ENCODE measurements around the gene TRMT61A. TPM values are rescaled to one million over a fixed set of nuclear protein-coding genes. Genes with fewer than 3 reads are reported as not detected.
A peak's percentile ranks its signal among the peaks of the same experiment; 100 is the strongest.

Gene TRMT61A
- total RNA-seq, 1 donor from 2014 or later: 10.0 TPM

DNA sequence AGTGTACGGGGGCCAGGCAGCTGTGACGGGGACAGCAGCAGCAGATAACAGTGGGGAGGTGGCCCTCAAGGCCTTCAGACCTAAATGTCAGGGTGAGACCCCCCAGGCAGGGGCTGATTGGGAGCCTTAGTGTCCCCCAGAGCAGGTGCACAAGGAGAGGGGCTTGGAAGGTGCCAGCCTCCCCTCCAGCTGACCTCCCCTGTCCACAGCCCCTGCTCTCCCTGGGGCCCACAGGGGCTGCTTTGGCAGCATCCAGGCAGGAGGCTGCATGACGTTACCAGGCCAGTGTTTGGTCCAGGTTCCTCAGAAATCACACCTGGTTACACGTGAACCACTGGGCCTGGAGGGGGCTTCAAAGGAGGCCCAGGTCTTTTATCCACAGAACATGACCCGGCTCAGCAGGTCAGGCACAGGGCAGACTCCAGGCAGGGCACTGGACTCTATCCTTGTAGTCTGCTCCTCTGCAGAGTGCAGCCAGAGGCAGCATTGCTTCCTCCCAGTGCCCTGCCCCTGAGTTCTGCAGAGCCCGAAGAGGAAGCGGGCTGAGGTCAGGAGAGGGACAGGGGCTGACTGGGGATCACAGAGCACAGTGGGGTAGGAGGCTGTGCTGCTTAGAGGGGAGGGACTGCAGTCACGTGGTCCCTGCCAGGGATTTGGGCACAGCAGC is 2.6 kb upstream of the TRMT61A start:
- Mint-ChIP-seq H3K27me3 (ENCODE audit: low read depth) (no peaks in the 10 kb centered on the region), H3K4me1 (ENCODE audit: low read depth) (peaks cover 47% of the 10 kb centered on the region), H3K4me3 (ENCODE audit: unreplicated experiment) (no peak overlapping the region), H3K36me3 (ENCODE audit: low read depth) (no peaks in the 10 kb centered on the region), H3K9me3 (ENCODE audit: low read depth) (no peaks in the 10 kb centered on the region), H3K27ac (ENCODE audit: unreplicated experiment) (no peak overlapping the region)
- no peak for DNase-seq (ENCODE audit: low spot score)
- TF ChIP-seq, protein P1, sequence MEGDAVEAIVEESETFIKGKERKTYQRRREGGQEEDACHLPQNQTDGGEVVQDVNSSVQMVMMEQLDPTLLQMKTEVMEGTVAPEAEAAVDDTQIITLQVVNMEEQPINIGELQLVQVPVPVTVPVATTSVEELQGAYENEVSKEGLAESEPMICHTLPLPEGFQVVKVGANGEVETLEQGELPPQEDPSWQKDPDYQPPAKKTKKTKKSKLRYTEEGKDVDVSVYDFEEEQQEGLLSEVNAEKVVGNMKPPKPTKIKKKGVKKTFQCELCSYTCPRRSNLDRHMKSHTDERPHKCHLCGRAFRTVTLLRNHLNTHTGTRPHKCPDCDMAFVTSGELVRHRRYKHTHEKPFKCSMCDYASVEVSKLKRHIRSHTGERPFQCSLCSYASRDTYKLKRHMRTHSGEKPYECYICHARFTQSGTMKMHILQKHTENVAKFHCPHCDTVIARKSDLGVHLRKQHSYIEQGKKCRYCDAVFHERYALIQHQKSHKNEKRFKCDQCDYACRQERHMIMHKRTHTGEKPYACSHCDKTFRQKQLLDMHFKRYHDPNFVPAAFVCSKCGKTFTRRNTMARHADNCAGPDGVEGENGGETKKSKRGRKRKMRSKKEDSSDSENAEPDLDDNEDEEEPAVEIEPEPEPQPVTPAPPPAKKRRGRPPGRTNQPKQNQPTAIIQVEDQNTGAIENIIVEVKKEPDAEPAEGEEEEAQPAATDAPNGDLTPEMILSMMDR (IDR thresholded peaks at IDR 0.05): no peak

DNA sequence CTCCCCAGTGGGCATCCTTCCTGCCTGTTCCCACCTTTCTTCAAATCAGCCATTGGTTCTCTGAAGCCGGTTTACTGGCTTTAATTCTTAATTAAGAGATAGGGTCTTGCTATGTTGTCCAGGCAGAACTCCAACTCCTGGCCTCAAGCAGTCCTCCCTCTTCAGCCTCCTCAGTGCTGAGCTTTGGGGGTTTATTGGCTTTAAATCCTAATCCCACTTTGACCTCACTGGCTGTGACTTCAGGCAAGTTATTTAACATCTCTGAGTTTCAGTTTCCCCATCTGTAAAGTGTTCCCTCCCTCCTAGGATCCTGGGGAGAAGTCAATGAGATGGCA is 2.1 kb upstream of the TRMT61A start:
- no peaks in the 10 kb centered on the region for H3K36me3 Mint-ChIP-seq (ENCODE audit: low read depth)

DNA sequence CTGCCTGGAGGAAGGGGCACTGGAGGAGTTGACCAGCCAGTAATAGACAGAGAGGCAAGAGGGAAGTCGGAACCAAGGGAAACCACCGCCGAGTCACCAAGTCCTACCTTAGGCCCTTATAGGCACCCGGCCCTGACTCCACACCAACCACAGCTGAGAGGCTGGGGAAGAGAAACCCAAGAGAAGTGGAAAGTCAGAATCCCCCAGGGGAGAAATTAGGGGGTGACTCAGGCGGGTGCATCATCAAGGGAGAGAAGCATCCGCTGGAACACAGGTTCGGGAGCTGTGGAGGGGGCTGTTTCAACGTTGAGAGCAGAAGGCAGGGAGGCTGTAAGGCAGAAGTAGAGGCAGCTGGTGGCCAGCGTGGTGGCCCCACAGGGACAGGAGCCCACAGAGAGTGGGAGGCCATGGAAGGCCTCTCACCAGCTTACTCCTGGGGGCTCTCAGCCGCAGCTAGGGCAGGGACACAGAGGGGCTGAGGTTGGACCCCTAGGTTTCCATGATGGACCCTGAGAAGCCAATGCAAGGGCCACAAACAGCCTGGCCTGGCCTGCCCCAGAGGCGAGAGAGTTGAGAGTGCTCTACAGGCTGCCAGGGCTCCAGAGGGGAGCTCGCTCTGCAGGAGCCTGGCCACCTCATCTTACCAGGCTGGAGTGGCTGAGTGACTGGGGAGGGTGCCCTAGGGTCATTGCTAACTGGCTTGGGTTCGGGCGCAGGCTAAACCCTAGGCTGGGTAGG is 1.4 kb upstream of the TRMT61A start:
- peak overlapping the region; percentile 92 for H3K4me3 Mint-ChIP-seq (ENCODE audit: unreplicated experiment)
- no peaks in the 10 kb centered on the region for H3K27me3 Mint-ChIP-seq (ENCODE audit: low read depth)
- H3K9me3 Mint-ChIP-seq (ENCODE audit: low read depth): no peaks in the 10 kb centered on the region
- H3K4me1 Mint-ChIP-seq (ENCODE audit: low read depth): peaks cover 49% of the 10 kb centered on the region
- H3K36me3 Mint-ChIP-seq (ENCODE audit: low read depth): no peaks in the 10 kb centered on the region
- no peak for DNase-seq (ENCODE audit: low spot score)
- peak overlapping the region; percentile 98 for H3K27ac Mint-ChIP-seq (ENCODE audit: unreplicated experiment)
- TF ChIP-seq, protein P1 (IDR thresholded peaks at IDR 0.05): no peak

More for the DNA sequence above, 2.1 kb upstream of the TRMT61A start:
- Mint-ChIP-seq H3K9me3 (ENCODE audit: low read depth) (no peaks in the 10 kb centered on the region), H3K4me1 (ENCODE audit: low read depth) (peaks cover 49% of the 10 kb centered on the region), H3K4me3 (ENCODE audit: unreplicated experiment) (no peak overlapping the region), H3K27me3 (ENCODE audit: low read depth) (no peaks in the 10 kb centered on the region), H3K27ac (ENCODE audit: unreplicated experiment) (no peak overlapping the region)
- DNase-seq (ENCODE audit: low spot score): no peak
- TF ChIP-seq, protein P1 (IDR thresholded peaks at IDR 0.05): no peak

DNA sequence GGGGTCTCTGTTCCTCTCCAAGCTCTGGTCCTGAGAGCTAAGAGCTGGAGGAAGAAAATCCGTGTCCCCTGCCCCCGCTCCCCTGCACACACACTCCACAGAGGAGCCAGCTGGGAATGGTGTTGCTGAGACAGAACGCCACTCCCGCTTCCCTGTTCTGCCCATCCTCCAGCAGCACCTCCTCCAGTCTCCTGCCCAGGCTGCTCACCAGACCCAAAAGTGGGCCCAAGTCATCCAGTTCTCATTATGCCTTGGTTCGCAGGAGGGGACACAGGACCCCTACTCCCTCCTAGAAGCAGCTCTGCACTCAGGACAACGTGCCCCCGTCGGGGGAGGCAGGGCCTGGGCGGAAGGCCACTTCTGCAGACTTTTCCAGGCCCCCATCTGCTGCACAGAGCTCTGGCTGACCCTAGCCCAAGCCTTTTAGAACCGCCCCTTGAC is 830 bp upstream of the TRMT61A start:
- Mint-ChIP-seq H3K9me3 (ENCODE audit: low read depth) (no peaks in the 10 kb centered on the region), H3K4me3 (ENCODE audit: unreplicated experiment) (peak overlapping the region; percentile 92), H3K4me1 (ENCODE audit: low read depth) (peaks cover 49% of the 10 kb centered on the region), H3K27ac (ENCODE audit: unreplicated experiment) (peak overlapping the region; percentile 98), H3K27me3 (ENCODE audit: low read depth) (no peaks in the 10 kb centered on the region), H3K36me3 (ENCODE audit: low read depth) (no peaks in the 10 kb centered on the region)
- DNase-seq (ENCODE audit: low spot score): no peak
- TF ChIP-seq, protein P1 (IDR thresholded peaks at IDR 0.05): no peak

DNA sequence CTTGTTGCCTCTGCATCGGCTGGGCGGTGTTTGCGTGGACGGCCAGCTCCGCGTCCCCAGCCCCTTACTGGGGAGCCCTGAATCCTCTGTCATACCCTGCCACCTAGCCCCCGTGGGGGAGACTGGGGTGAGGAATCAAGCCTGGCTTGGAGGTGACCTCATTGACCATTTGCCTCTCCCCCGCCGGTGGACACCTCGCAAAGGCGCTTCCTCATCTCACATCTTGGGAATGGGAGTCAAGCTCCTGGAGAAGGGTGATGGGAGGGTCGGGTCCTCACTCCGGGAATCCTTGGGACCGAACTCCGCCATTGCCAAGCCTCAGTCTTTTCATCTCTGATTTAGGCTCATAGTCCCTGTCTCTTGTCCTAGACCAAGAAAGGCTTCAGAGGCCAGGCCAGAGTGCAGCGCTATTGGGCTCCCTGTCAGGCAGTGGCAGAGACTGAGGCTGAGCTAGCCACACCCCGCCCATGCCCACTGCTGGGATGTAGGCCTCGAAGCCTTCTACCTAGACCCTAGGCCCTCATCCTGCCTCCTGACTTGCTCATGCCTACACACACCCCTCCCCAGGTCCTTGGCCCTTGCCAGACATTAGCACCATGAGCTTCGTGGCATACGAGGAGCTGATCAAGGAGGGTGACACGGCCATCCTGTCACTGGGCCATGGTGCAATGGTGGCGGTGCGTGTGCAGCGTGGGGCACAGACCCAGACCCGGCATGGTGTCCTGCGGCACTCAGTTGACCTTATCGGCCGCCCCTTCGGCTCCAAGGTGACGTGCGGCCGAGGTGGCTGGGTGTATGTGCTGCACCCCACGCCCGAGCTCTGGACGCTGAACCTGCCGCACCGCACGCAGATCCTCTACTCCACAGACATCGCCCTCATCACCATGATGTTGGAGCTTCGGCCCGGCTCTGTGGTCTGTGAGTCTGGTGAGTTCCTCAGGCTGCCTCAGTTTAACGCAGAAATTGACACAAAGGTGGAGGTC is 678 bp downstream of the TRMT61A start:
- Mint-ChIP-seq H3K27me3 (ENCODE audit: low read depth) (no peaks in the 10 kb centered on the region), H3K4me3 (ENCODE audit: unreplicated experiment) (peak overlapping the region; percentile 92), H3K9me3 (ENCODE audit: low read depth) (no peaks in the 10 kb centered on the region), H3K4me1 (ENCODE audit: low read depth) (peaks cover 47% of the 10 kb centered on the region), H3K27ac (ENCODE audit: unreplicated experiment) (peak overlapping the region; percentile 90), H3K36me3 (ENCODE audit: low read depth) (no peaks in the 10 kb centered on the region)
- TF ChIP-seq, protein P1 (IDR thresholded peaks at IDR 0.05): no peak
- no peak for DNase-seq (ENCODE audit: low spot score)

All from chondrocyte (in vitro differentiated cells).